Epithelial cell of prostate (primary cell): ENCODE measurements around the gene TFB2M.
A peak's percentile ranks its signal among the peaks of the same experiment; 100 is the strongest.
"Not testable (repeated sequence)": the region's sequence is repeated elsewhere in the genome, so short reads cannot be mapped to it uniquely, and the experiment has no call there.

Experiments used
- DNase-seq: peaks from one replicate; pipeline ENCODE4 v3.0.0-alpha.2; 2011; ENCODE audit warnings: low read depth, low spot score
- H3K27ac ChIP-seq: fragments of 450-650 bp; 2 replicates; pipeline ENCODE4 v1.5.1; 2017; ENCODE audit warnings: mild to moderate bottlenecking

TFB2M gene

GRCh38 chr1:246560833-246561232 lies 5.2 kb downstream of the TFB2M start:
- DNase-seq, H3K27ac ChIP-seq: not testable (repeated sequence)

- H3K27ac ChIP-seq: no peak overlapping the region
Observed at GRCh38 chr1:246559310-246559709, 6.8 kb downstream of the TFB2M start.

GRCh38 chr1:246558041-246558440 lies 8.0 kb downstream of the TFB2M start:
- DNase-seq: no peak
- H3K27ac ChIP-seq: no peak overlapping the region

More at GRCh38 chr1:246559310-246559709, 6.8 kb downstream of the TFB2M start:
- no peak for DNase-seq

GRCh38 chr1:246554201-246554600 lies 11.9 kb downstream of the TFB2M start:
- no peak overlapping the region for H3K27ac ChIP-seq
- DNase-seq: no peak

- DNase-seq: no peak
- no peak overlapping the region for H3K27ac ChIP-seq
Observed at GRCh38 chr1:246552110-246552509, 14.0 kb downstream of the TFB2M start.

GRCh38 chr1:246550402-246550801 lies 15.7 kb downstream of the TFB2M start:
- no peak for DNase-seq
- H3K27ac ChIP-seq: no peak overlapping the region

- no peak for DNase-seq
Observed at GRCh38 chr1:246549665-246550064, 16.4 kb downstream of the TFB2M start.

GRCh38 chr1:246544001-246544400 lies 22.1 kb downstream of the TFB2M start:
- no peak overlapping the region for H3K27ac ChIP-seq
- DNase-seq: no peak

More at GRCh38 chr1:246549665-246550064, 16.4 kb downstream of the TFB2M start:
- H3K27ac ChIP-seq: no peak overlapping the region

- H3K27ac ChIP-seq: no peak overlapping the region
- no peak for DNase-seq
Observed at GRCh38 chr1:246540738-246541491, 25.1 kb downstream of the TFB2M start.

- peak; percentile 20 for DNase-seq
- H3K27ac ChIP-seq: no peak overlapping the region
Observed at GRCh38 chr1:246537887-246538286, 28.2 kb downstream of the TFB2M start.

- no peak overlapping the region for H3K27ac ChIP-seq
- no peak for DNase-seq
Observed at GRCh38 chr1:246537441-246537840, 28.6 kb downstream of the TFB2M start.

- DNase-seq: no peak
- H3K27ac ChIP-seq: no peak overlapping the region
Observed at GRCh38 chr1:246534114-246534513, 31.9 kb downstream of the TFB2M start.

GRCh38 chr1:246533371-246533905 lies 32.6 kb downstream of the TFB2M start:
- DNase-seq: no peak
- H3K27ac ChIP-seq: no peak overlapping the region

- H3K27ac ChIP-seq: no peak overlapping the region
- DNase-seq: no peak
Observed at GRCh38 chr1:246532519-246532918, 33.5 kb downstream of the TFB2M start.

- no peak overlapping the region for H3K27ac ChIP-seq
- no peak for DNase-seq
Observed at GRCh38 chr1:246530482-246530881, 35.6 kb downstream of the TFB2M start.

- DNase-seq: no peak
- no peak overlapping the region for H3K27ac ChIP-seq
Observed at GRCh38 chr1:246528933-246529731, 36.9 kb downstream of the TFB2M start.

- DNase-seq: no peak
Observed at GRCh38 chr1:246527402-246528088, 38.5 kb downstream of the TFB2M start.

GRCh38 chr1:246526915-246527314 lies 39.1 kb downstream of the TFB2M start:
- no peak for DNase-seq
- H3K27ac ChIP-seq: no peak overlapping the region

More at GRCh38 chr1:246527402-246528088, 38.5 kb downstream of the TFB2M start:
- H3K27ac ChIP-seq: no peak overlapping the region

GRCh38 chr1:246526380-246526779 lies 39.7 kb downstream of the TFB2M start:
- no peak overlapping the region for H3K27ac ChIP-seq
- no peak for DNase-seq

- DNase-seq: no peak
- H3K27ac ChIP-seq: no peak overlapping the region
Observed at GRCh38 chr1:246519514-246519913, 46.5 kb downstream of the TFB2M start.
